SK-N-SH (cell line): ENCODE measurements around the gene LEF1.

Experiments
- CTCF ChIP-seq: fragments of 200-600 bp; sonication (generic); IDR thresholded peaks from 2 replicates; pipeline ENCODE4 v1.6.1; 2017; ENCODE audit warnings: antibody characterized with exemption, mild to moderate bottlenecking, moderate library complexity
- EP300 ChIP-seq, 2 experiments: IDR thresholded peaks; 2 replicates each; pipeline versions ENCODE4 v1.4.0 to v1.6.1; 2012; ENCODE audit warnings: borderline replicate concordance in 1 of 2, low read depth in 1 of 2, low read length in 1 of 2
- EZH2phosphoT487 ChIP-seq: fragments of 200-600 bp; sonication (generic); IDR thresholded peaks from 2 replicates; pipeline ENCODE4 v1.6.1; 2017; ENCODE audit warnings: low read depth, mixed run types, mild to moderate bottlenecking, antibody characterized with exemption, moderate library complexity, borderline replicate concordance
- MAX ChIP-seq: IDR thresholded peaks from 2 replicates; pipeline ENCODE4 v1.4.0; 2012; ENCODE audit warnings: low read depth
- NFIC ChIP-seq: IDR thresholded peaks from 2 replicates; pipeline ENCODE4 v1.4.0; 2012; ENCODE audit warnings: borderline replicate concordance
- PBX3 ChIP-seq: IDR thresholded peaks from 2 replicates; pipeline ENCODE4; 2012
- POLR2AphosphoS5 ChIP-seq: IDR thresholded peaks from 2 replicates; pipeline ENCODE4 v1.6.1; 2012; ENCODE audit warnings: low read depth, low read length
- RFX5 ChIP-seq: IDR thresholded peaks from 2 replicates; pipeline ENCODE4 v1.6.1; 2012; ENCODE audit warnings: mild to moderate bottlenecking, improper control_type of control experiment, low read length
- TAF1 ChIP-seq: IDR thresholded peaks from 2 replicates; pipeline ENCODE4 v1.6.1; 2012; ENCODE audit warnings: low read depth, mild to moderate bottlenecking, low read length, moderate library complexity, borderline replicate concordance
- USF2 ChIP-seq: fragments of 150-350 bp; IDR thresholded peaks from 2 replicates; pipeline ENCODE4 v1.6.1; 2017; ENCODE audit warnings: antibody characterized with exemption, low read length, low read depth, borderline replicate concordance
- ZBTB33 ChIP-seq: IDR thresholded peaks from 2 replicates; pipeline ENCODE4 v1.4.0; 2012; ENCODE audit warnings: low read depth, borderline replicate concordance

GRCh38 chr4:108053251-108053711 is 115.5 kb downstream of the LEF1 start:
- TF ChIP-seq EZH2phosphoT487, result no peak
- TF ChIP-seq CTCF, result no peak
- no peak for TF ChIP-seq POLR2AphosphoS5
- TF ChIP-seq ZBTB33, result no peak
- TF ChIP-seq RFX5, result no peak
- TF ChIP-seq NFIC, result no peak
- no peak for TF ChIP-seq TAF1
- TF ChIP-seq USF2, result no peak
- TF ChIP-seq EP300 (IDR thresholded peaks at IDR 0.05; ENCODE audit: borderline replicate concordance in 1 of 2, low read depth in 1 of 2, low read length in 1 of 2), result no peak
- TF ChIP-seq MAX, result no peak
- TF ChIP-seq PBX3, result no peak
